H9 (cell line): ENCODE results near the gene SPTSSB. TPM values are rescaled to one million over a fixed set of nuclear protein-coding genes. Genes with fewer than 3 reads are reported as not detected.
A peak's percentile ranks its signal among the peaks of the same experiment; 100 is the strongest.

Source experiments
- DNase-seq: peaks from one replicate; pipeline ENCODE4 v3.0.0-alpha.2; 2017
- H2AFZ ChIP-seq: one replicate; pipeline ENCODE4 v1.6.1; 2013; ENCODE audit warnings: mild to moderate bottlenecking, low read length, control low read depth, moderate library complexity
- H2AK5ac ChIP-seq: 2 replicates; pipeline ENCODE4 v1.6.1; 2013; ENCODE audit warnings: low read length, control low read depth, mixed read lengths; ENCODE audit not compliant: insufficient read length
- H2BK120ac ChIP-seq: one replicate; pipeline ENCODE4 v1.6.1; 2013; ENCODE audit warnings: low read depth, mild to moderate bottlenecking, low read length, control low read depth, inconsistent platforms; ENCODE audit not compliant: poor library complexity, severe bottlenecking
- H2BK12ac ChIP-seq: 2 replicates; pipeline ENCODE4 v1.6.1; 2013; ENCODE audit warnings: low read length, control low read depth, mixed read lengths, low read depth; ENCODE audit not compliant: insufficient read length
- H2BK15ac ChIP-seq: 2 replicates; pipeline ENCODE4 v1.6.1; 2013; ENCODE audit warnings: low read depth, low read length, control low read depth
- H2BK20ac ChIP-seq: one replicate; pipeline ENCODE4 v1.6.1; 2013; ENCODE audit warnings: low read depth, mild to moderate bottlenecking, low read length, control low read depth, inconsistent platforms; ENCODE audit not compliant: poor library complexity, severe bottlenecking
- H2BK5ac ChIP-seq: 2 replicates; pipeline ENCODE4 v1.6.1; 2013; ENCODE audit warnings: low read length, control low read depth, mixed read lengths; ENCODE audit not compliant: insufficient read length
- H3K14ac ChIP-seq: 2 replicates; pipeline ENCODE4 v1.6.1; 2013; ENCODE audit warnings: low read length, control low read depth; ENCODE audit not compliant: insufficient read depth
- H3K18ac ChIP-seq: 2 replicates; pipeline ENCODE4 v1.6.1; 2013; ENCODE audit warnings: low read depth, mild to moderate bottlenecking, mixed read lengths, low read length, control low read depth; ENCODE audit not compliant: insufficient read length
- H3K23ac ChIP-seq: 2 replicates; pipeline ENCODE4 v1.6.1; 2013; ENCODE audit warnings: low read length, control low read depth, mixed read lengths, low read depth; ENCODE audit not compliant: insufficient read length
- H3K23me2 ChIP-seq: 2 replicates; pipeline ENCODE4 v1.6.1; 2013; ENCODE audit warnings: low read depth, mild to moderate bottlenecking, mixed read lengths, low read length, control low read depth; ENCODE audit not compliant: insufficient read length, poor library complexity, severe bottlenecking
- H3K27ac ChIP-seq: 2 replicates; pipeline ENCODE4 v1.5.1; 2013; ENCODE audit warnings: low read length, control low read depth, mixed read lengths, low read depth; ENCODE audit not compliant: insufficient read length
- H3K27me3 ChIP-seq: 2 replicates; pipeline ENCODE4 v1.6.1; 2013; ENCODE audit warnings: low read length, control low read depth, inconsistent platforms; ENCODE audit not compliant: insufficient read depth
- H3K4ac ChIP-seq: 2 replicates; pipeline ENCODE4 v1.6.1; 2013; ENCODE audit warnings: low read depth, mild to moderate bottlenecking, control low read depth, inconsistent platforms, low read length, moderate library complexity
- H3K4me1 ChIP-seq: 2 replicates; pipeline ENCODE4 v1.6.1; 2013; ENCODE audit warnings: low read length, control low read depth, inconsistent platforms; ENCODE audit not compliant: insufficient read depth
- H3K4me2 ChIP-seq: 2 replicates; pipeline ENCODE4 v1.6.1; 2013; ENCODE audit warnings: low read length, control low read depth, mixed read lengths; ENCODE audit not compliant: insufficient read length, insufficient read depth
- H3K56ac ChIP-seq: 2 replicates; pipeline ENCODE4 v1.6.1; 2013; ENCODE audit warnings: low read depth, mild to moderate bottlenecking, mixed read lengths, low read length, control low read depth; ENCODE audit not compliant: insufficient read length
- H3K79me1 ChIP-seq: 2 replicates; pipeline ENCODE4 v1.6.1; 2013; ENCODE audit warnings: low read depth, mild to moderate bottlenecking, moderate library complexity, low read length, control low read depth, inconsistent platforms; ENCODE audit not compliant: insufficient read depth, poor library complexity, severe bottlenecking
- H3K79me2 ChIP-seq: 2 replicates; pipeline ENCODE4 v1.6.1; 2013; ENCODE audit warnings: low read length, control low read depth, inconsistent platforms; ENCODE audit not compliant: insufficient read depth
- H3K9ac ChIP-seq: 2 replicates; pipeline ENCODE4 v1.6.1; 2013; ENCODE audit warnings: low read length, control low read depth, mixed read lengths; ENCODE audit not compliant: insufficient read length; ENCODE audit errors: extremely low read depth
- H3K9me3 ChIP-seq: one replicate; pipeline ENCODE4 v1.6.1; 2013; ENCODE audit warnings: low read depth, low read length, inconsistent platforms; ENCODE audit not compliant: control insufficient read depth
- H3T11ph ChIP-seq: one replicate; pipeline ENCODE4 v1.6.1; 2013; ENCODE audit warnings: mild to moderate bottlenecking, low read length, control low read depth, inconsistent platforms
- H4K20me1 ChIP-seq: one replicate; pipeline ENCODE4 v1.6.1; 2013; ENCODE audit not compliant: control insufficient read depth, insufficient read length, insufficient read depth
- H4K5ac ChIP-seq: 2 replicates; pipeline ENCODE4 v1.6.1; 2013; ENCODE audit warnings: low read depth, mild to moderate bottlenecking, mixed read lengths, low read length, control low read depth; ENCODE audit not compliant: insufficient read length
- H4K8ac ChIP-seq: replicated peaks from 2 replicates; pipeline ENCODE4 v1.6.1; 2013; ENCODE audit warnings: low read length, control low read depth, mixed read lengths, low read depth; ENCODE audit not compliant: insufficient read length
- H4K91ac ChIP-seq: 2 replicates; pipeline ENCODE4 v1.6.1; 2013; ENCODE audit warnings: low read depth, mild to moderate bottlenecking, moderate library complexity, mixed read lengths, low read length, control low read depth; ENCODE audit not compliant: insufficient read length
- H3K27ac Mint-ChIP-seq, 3 experiments: 2 replicates in 2 of 3; 3 replicates in 1 of 3; pipeline ENCODE4 v1.8.0; 2020 to 2021; ENCODE audit warnings: mixed read lengths in 3 of 3, mild to moderate bottlenecking in 1 of 3, moderate library complexity in 1 of 3
- H3K27me3 Mint-ChIP-seq: 2 replicates; pipeline ENCODE4 v1.8.0; 2021; ENCODE audit warnings: low read depth, mild to moderate bottlenecking, moderate library complexity, mixed read lengths
- H3K36me3 Mint-ChIP-seq, 3 experiments: 2 replicates in 2 of 3; 3 replicates in 1 of 3; pipeline ENCODE4 v1.8.0; 2020 to 2021; ENCODE audit warnings: low read depth in 3 of 3, mixed read lengths in 3 of 3; ENCODE audit not compliant: insufficient read depth in 1 of 3
- H3K4me1 Mint-ChIP-seq, 2 experiments: 2 replicates each; pipeline ENCODE4 v1.8.0; 2020; ENCODE audit warnings: mixed read lengths in 2 of 2
- H3K4me3 Mint-ChIP-seq, 2 experiments: 2 replicates in 1 of 2; 3 replicates in 1 of 2; pipeline ENCODE4 v1.8.0; 2020 to 2021; ENCODE audit warnings: mild to moderate bottlenecking in 2 of 2, mixed read lengths in 2 of 2, moderate library complexity in 1 of 2
- H3K9me3 Mint-ChIP-seq, 2 experiments: 2 replicates in 1 of 2; 3 replicates in 1 of 2; pipeline ENCODE4 v1.8.0; 2020; ENCODE audit warnings: mild to moderate bottlenecking in 2 of 2, mixed read lengths in 2 of 2, moderate library complexity in 1 of 2
- WGBS: extraction: QIAGEN DNeasy Blood & Tissue Kit; methylation state at CpG from one replicate; pipeline ENCODE4 v1.1.7; 2013; ENCODE audit warnings: missing lambda C conversion rate, low lambda C conversion rate, mixed read lengths; ENCODE audit not compliant: insufficient read length; ENCODE audit errors: extremely low coverage; 5-methylcytosine and 5-hydroxymethylcytosine counted together
- total RNA-seq: library from RNA; stranded (reverse); gene quantifications from 2 replicates; pipeline ENCODE4 v1.2.1, GENCODE V29; 2021
- TF ChIP-seq, protein P1 (sequence below): fragments of 200-600 bp; sonication (generic); conservative IDR thresholded peaks from 3 replicates; pipeline ENCODE4 v1.8.0; 2021; ENCODE audit warnings: antibody characterized with exemption, mild to moderate bottlenecking

The SPTSSB gene
- total RNA-seq, 1 experiment from 2014 or later: 3.5 TPM

DNA sequence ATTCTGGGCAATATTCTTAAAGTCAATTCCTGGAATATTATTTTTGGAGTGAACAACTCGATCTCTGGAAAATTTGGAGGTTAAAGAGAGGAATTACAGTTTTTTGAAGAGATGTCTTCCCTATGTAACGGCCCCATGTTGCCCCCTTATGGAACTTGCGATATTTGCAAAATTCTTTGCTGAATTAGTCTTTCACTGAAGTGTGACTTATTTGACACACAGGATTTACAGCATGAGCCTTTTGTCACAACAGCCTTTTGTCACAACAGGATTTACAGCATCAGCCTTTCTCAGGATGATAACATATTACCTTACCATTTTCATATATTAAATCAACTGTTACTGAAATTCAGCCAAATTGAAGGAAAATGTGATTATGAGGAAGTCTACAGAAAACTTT lies 37.8 kb upstream of the SPTSSB start:
- H3K27me3 Mint-ChIP-seq: no peaks in the 10 kb centered on the region
- Histone ChIP-seq H4K91ac (no peak overlapping the region), H3K23me2 (no peaks in the 10 kb centered on the region), H4K8ac (no peak overlapping the region), H3K18ac (no peak overlapping the region), H4K5ac (no peak overlapping the region), H3K79me2 (no peaks in the 10 kb centered on the region), H3K9ac (no peak overlapping the region), H2AK5ac (no peak overlapping the region), H2BK15ac (no peak overlapping the region), H3K27me3 (no peaks in the 10 kb centered on the region), H3K23ac (no peak overlapping the region), H3K14ac (no peak overlapping the region), H3K4ac (no peak overlapping the region), H3K56ac (no peak overlapping the region), H3K27ac (no peak overlapping the region), H2BK20ac (no peak overlapping the region), H3K4me2 (no peak overlapping the region), H3K79me1 (no peaks in the 10 kb centered on the region), H2BK5ac (no peak overlapping the region), H2BK12ac (no peak overlapping the region), H2BK120ac (no peak overlapping the region), H3K9me3 (no peaks in the 10 kb centered on the region), H2AFZ (no peak overlapping the region), H4K20me1 (no peaks in the 10 kb centered on the region), H3T11ph (no peak overlapping the region), H3K4me1 (no peaks in the 10 kb centered on the region; the same call in 1 of the 2 replicates)
- peaks cover 6 to 16% of the 10 kb centered on the region in 2 experiments; a peak in 3 of 4 replicates for H3K4me1 Mint-ChIP-seq
- no peak overlapping the region; a peak in 1 of 7 replicates for H3K27ac Mint-ChIP-seq
- H3K36me3 Mint-ChIP-seq: peaks cover 0 to 3% (median 0%) of the 10 kb centered on the region in 3 experiments; a peak in 3 of 7 replicates
- DNase-seq: no peak
- H3K9me3 Mint-ChIP-seq: peaks cover 0 to 3% of the 10 kb centered on the region in 2 experiments; a peak in 2 of 5 replicates
- no CpG with 5 or more reads among the region's 3 CpGs for whole genome bisulfite sequencing
- TF ChIP-seq, protein P1, sequence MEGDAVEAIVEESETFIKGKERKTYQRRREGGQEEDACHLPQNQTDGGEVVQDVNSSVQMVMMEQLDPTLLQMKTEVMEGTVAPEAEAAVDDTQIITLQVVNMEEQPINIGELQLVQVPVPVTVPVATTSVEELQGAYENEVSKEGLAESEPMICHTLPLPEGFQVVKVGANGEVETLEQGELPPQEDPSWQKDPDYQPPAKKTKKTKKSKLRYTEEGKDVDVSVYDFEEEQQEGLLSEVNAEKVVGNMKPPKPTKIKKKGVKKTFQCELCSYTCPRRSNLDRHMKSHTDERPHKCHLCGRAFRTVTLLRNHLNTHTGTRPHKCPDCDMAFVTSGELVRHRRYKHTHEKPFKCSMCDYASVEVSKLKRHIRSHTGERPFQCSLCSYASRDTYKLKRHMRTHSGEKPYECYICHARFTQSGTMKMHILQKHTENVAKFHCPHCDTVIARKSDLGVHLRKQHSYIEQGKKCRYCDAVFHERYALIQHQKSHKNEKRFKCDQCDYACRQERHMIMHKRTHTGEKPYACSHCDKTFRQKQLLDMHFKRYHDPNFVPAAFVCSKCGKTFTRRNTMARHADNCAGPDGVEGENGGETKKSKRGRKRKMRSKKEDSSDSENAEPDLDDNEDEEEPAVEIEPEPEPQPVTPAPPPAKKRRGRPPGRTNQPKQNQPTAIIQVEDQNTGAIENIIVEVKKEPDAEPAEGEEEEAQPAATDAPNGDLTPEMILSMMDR: peak; percentile 65
- H3K4me3 Mint-ChIP-seq: no peak overlapping the region
